IPS-18c (cell line): Measurements from ENCODE around the gene DCAF16.
A peak's percentile ranks its signal among the peaks of the same experiment; 100 is the strongest.

ENCODE experiments used
- H3K4me3 ChIP-seq: 2 replicates; pipeline ENCODE4 v1.7.0; 2013; ENCODE audit warnings: low read depth, mild to moderate bottlenecking, low read length, moderate library complexity; ENCODE audit not compliant: insufficient read depth
- H3K9me3 ChIP-seq: one replicate; pipeline ENCODE4 v1.6.1; 2013; ENCODE audit warnings: mild to moderate bottlenecking, low read length, moderate library complexity; ENCODE audit not compliant: control insufficient read depth, insufficient read depth

Gene DCAF16

GRCh38 chr4:17794730-17795129 is 15.8 kb downstream of the DCAF16 start:
- Histone ChIP-seq H3K9me3 (no peaks in the 10 kb centered on the region), H3K4me3 (no peak overlapping the region)

DNA sequence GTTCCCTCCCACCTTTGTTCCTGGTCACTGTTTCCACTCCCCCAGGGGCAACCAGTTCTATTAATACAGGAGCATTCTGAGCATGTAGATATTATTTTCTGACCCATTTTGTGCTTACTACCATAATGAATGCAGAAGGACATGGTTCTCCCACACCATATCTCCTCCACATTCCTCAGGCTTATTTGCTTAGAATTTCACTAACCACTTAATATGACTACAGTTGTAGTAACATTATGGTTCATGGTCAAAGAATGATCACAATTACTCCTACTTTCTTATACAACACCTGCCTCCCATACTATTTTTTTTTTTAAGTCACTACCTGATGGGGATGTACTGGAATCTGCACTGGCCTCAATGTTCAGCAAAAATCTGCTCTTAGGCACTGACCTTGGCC is 21.6 kb downstream of the DCAF16 start:
- H3K4me3 ChIP-seq = no peak overlapping the region
- H3K9me3 ChIP-seq = no peaks in the 10 kb centered on the region

DNA sequence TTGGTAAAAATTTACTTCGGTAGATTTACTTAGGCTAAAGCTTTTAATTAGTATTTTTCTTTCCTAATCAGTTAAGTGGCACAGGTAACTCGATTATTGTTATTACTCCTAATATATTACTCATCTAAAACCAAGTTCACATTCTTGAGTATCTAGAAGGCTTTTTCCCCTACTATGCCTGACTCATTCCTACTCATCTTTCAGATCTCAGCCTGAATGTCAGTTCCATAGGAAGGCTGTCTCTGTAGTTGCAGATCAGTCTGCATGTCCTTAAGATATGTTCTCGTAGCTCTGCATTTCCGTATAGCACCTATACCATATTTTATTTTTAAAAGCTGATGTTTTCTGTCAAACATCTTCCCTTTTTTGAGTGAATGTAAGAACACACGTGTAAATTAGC is 23.2 kb downstream of the DCAF16 start:
- Histone ChIP-seq H3K4me3 (no peak overlapping the region), H3K9me3 (no peaks in the 10 kb centered on the region)

DNA sequence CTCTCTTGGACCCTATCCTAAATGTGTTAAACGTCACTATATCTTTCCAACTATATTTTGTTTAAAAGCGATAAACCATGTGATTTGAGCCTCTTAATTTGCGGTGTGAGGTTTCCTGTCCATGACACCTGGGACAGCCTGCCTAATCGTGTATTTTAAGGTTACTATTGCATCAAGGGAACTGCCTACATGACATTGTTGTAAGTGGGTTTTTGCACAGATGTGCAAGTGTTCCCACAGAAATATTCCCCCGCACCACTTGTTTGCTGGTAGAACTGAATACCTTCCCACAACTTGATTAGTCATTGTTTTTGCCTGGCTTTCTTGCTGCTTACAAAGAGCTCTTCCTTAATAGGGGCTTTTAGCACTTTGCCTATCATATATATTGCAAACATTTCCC is 24.0 kb downstream of the DCAF16 start:
- Histone ChIP-seq H3K4me3 (no peak overlapping the region), H3K9me3 (no peaks in the 10 kb centered on the region)

DNA sequence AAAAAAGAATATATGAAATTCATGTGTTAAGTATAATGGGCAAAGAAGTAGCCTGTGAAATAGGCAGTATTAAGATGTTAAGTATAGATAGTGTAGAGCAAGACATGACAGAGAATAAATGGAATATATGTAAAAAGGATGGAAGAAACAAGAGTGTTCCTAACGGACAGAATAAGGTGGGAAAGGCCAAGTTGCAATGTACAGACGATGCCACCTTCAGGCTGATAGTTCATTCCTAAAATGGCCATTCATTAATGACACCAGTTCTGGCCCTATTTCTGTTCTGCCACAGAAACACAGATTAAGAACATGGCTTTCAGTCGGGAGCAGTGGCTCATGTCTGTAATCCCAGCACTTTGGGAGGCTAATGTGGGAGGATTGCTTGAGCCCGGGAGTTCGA is 24.7 kb downstream of the DCAF16 start:
- H3K4me3 ChIP-seq = no peak overlapping the region

GRCh38 chr4:17781300-17782287 is 29.0 kb downstream of the DCAF16 start, which contains the start of gene FAM184B:
Gene FAM184B, minus strand, starts transcription at chr4:17781621. Its CDS starts 322 bp downstream, at chr4:17781299.
- peak within 1 kb of the TSS; percentile 50 for H3K4me3 ChIP-seq
- peaks cover 2% of the 10 kb centered on the region for H3K9me3 ChIP-seq

More for the DNA sequence above, 24.7 kb downstream of the DCAF16 start:
- no peaks in the 10 kb centered on the region for H3K9me3 ChIP-seq

- peaks cover 2% of the 10 kb centered on the region for H3K9me3 ChIP-seq
- peak overlapping the region; percentile 50 for H3K4me3 ChIP-seq
These were observed 29.9 kb downstream of the DCAF16 start for GRCh38 chr4:17780501-17781299.

DNA sequence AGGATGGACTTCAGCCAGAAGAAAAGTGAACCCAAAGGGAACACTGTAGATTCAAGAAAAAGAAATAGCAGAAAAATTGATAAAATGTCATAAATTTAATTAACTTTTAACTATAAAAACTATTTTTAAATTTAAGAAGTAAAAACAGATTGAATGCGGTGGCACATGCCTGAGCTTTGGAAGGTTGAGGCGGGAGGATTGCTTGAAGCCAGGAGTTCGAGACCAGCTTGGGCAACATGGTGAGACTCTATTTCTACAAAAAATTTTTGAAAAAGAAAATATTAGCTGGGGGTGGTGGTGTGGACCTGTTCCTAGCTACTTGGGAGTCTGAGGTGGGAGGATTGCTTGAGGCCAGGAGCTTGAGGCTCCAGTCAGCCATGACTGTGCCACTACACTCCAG is 32.1 kb downstream of the DCAF16 start:
- Histone ChIP-seq H3K4me3 (no peak overlapping the region), H3K9me3 (peaks cover 2% of the 10 kb centered on the region)

GRCh38 chr4:17773135-17773698 is 37.3 kb downstream of the DCAF16 start:
- H3K9me3 ChIP-seq = no peaks in the 10 kb centered on the region
- H3K4me3 ChIP-seq = no peak overlapping the region

GRCh38 chr4:17771284-17771908 is 39.2 kb downstream of the DCAF16 start:
- Histone ChIP-seq H3K9me3 (peaks cover 5% of the 10 kb centered on the region), H3K4me3 (no peak overlapping the region)

DNA sequence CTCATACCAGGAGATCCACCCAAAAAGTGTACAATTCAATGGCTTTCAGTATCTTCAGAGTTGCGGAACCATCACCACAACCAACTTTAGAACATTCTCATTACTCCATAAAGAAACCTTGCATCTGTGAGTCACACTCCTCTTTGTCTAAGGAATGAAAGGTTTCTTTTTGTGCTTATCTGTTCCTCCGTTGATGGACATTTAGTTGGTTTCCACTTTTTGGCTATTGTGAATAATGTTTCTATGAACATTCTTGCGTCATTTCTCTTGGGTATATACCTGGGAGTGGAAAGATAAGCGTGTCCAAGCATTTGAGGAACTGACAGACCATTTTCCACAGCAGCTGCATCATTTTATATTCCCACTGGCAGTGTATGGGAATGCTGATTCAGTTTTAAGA is 39.7 kb downstream of the DCAF16 start:
- H3K4me3 ChIP-seq = no peak overlapping the region
- peaks cover 5% of the 10 kb centered on the region for H3K9me3 ChIP-seq

GRCh38 chr4:17769406-17770174 is 41.0 kb downstream of the DCAF16 start:
- H3K4me3 ChIP-seq = no peak overlapping the region
- H3K9me3 ChIP-seq = peaks cover 5% of the 10 kb centered on the region

DNA sequence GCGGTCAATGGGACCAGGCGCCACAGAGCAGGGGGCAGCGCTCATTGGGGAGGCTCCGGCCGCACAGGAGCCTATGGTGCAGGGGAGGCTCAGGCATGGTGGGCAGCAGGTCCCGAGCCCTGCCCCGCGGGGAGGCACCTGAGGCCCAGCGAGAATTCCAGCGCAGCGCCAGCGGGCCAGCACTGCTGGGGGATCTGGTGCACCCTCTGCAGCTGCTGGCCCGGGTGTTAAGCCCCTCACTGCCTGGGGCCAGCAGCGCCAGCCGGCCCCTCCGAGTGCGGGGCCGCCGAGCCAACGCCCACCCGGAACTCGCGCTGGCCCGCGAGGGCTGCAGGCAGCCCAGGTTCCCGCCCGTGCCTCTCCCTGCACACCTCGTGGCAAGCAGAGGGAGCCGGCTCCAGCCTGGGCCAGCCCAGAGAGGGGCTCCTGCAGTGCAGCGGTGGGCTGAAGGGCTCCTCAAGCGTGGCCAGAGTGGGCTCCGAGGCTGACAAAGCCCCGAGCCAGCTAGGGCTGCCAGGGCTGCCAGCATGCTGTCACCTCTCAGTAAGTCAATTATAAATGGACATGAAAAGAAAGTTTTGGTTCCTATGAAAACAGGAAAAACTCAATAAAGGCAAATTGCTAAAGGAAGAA is 43.6 kb downstream of the DCAF16 start:
- H3K9me3 ChIP-seq = peaks cover 5% of the 10 kb centered on the region
- no peak overlapping the region for H3K4me3 ChIP-seq

DNA sequence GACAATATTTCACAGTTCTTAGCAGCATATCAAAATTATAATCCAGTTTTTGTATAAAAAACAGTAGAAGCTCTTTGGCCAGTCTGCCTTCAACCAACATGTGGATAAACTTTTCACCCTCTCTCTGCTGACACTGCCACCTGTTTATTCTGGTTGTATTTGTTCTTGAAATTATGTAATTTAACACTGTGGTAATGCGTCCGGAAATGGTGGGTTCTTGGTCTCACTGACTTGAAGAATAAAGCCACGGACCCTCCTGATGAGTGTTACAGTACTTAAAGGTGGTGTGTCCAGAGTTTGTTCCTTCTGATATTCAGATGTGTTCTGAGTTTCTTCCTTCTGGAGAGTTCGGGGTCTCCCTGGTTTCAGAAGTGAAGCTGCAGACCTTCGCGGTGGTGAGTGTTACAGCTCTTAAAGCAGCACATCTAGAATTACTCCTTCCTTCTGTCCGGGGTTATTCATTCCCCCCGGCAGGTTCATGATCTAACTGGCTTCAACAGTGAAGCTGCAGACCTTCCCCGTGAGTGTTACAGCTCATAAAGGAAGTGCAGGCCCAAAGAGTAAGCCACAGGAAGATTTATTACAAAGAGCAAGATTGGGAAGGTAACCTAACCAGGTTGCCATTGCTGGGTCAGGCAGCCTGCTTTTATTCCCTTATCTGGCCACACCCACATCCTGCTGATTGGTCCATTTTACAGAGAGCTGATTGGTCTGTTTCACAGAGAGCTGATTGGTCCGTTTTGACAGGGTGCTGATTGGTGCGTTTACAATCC is 44.9 kb downstream of the DCAF16 start:
- Histone ChIP-seq H3K4me3 (no peak overlapping the region), H3K9me3 (peaks cover 5% of the 10 kb centered on the region)

DNA sequence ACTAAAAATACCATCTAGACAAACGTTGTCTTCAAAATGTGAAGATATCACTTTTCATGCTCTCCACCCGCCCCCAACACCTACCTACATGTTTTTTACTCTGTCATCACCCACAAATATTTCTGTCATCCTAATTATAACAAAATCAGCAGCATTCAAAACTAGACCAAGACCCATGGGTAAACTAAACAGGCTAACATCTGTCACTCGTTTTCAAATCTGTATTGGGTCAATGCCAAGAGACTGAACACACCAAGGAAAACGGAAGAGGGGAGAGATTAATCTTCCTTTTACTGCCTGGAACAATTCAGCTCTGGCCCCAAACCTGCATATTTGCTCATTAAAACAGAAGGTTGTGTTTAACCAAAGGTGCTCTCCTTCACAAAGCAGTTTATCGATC is 46.6 kb downstream of the DCAF16 start:
- H3K9me3 ChIP-seq = peaks cover 5% of the 10 kb centered on the region
- H3K4me3 ChIP-seq = no peak overlapping the region
